CD4-positive, alpha-beta T cell treated with Interleukin-6 at 100 ng/mL for 8 hours (primary cell): Measurements from ENCODE around the gene RPS15.

Source experiments
- DNase-seq: peaks from one replicate; pipeline ENCODE4 v3.0.0-alpha.2; 2020; ENCODE audit warnings: mixed read lengths, low spot score

RPS15 gene

DNA sequence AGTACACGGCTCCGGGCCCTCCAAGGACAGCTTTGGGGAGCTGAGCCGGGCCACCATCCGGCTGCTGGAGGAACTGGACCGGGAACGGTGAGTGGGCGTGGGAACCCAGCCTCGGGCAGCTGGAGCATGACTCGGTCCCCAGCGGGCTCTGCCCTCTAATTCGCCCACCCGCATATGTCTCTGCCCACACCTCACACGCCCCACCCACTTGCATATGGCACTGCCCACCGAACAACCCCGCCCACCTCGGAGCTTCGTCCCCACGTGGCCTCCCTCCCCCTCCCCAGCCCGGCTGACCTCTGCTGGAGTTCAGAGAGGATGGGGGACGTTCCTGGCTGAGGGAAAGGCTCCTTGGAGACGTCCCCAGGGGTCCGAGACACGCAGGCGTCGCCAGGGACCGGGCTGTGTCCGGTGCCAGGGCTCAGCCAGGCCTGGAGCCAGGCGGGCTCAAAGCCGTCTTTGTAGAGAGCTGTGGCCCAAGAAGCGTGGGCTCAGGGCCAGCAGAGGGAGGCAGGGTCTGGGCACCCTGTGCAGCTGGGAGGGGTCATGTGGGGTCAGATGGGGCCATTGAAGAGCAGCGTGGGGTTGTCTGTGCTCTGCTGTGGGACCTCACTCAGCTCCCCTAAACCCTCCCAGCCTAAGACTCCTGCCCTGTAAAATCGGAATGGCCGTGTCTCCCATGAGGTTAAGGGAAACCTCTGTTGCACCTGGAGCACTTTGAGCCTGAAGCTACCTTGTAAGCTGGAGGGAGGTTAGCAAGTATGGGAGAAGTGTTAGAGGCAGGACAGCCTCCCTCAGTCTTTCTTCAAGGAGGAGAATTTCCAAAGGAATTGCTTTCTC lies 15.5 kb downstream of the RPS15 start:
- DNase-seq, result no peak

DNA sequence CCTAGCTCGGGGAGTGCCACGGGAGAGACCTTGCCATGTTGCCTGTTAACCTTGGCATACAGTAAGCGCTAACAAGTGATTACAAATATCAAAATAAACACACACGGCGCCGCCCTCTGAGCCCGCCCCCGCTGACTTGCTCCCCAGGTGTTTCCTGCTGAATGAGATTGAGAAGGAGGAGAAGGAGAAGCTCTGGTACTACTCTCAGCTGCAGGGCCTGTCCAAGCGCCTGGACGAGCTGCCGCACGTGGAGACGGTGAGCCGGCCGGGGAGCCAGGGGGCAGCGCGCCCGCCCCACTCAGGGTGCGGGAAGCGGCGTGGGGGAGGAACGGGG lies 16.8 kb downstream of the RPS15 start:
- no peak for DNase-seq

DNA sequence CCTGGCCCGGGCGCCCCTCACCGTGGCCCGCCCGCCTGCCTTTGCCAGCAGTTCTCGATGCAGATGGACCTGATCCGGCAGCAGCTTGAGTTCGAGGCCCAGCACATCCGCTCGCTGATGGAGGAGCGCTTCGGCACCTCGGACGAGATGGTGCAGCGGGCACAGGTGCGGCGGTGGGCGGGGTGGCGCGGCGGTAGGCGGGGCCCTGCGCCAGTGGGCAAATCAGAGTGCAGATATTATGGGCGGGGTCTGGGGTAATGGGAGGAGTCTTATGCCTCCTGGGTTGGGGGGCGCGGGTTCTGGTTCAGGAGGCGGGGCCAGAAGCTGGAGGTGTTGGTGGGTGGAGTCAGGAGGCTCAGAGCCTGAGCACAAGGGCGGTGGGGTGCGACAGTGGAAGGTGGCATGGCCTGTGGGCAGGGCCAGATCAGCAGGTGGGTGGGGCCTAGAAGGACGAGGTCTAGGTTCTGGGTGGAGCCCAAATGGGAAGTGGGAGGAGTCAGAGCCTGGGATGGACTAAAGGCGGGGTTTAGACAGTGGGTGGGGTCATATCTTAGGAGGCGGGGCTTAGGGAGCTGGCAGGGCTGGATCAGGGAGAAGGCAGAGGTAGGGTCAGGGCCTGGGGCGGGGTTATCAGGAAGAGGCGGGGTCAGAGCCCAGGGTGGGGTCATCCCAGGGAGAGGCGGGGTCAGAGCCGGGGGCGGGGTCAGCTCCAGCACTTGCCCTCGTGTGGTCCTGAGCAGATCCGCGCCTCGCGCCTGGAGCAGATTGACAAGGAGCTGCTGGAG lies 17.3 kb downstream of the RPS15 start:
- peak; percentile 26 for DNase-seq

DNA sequence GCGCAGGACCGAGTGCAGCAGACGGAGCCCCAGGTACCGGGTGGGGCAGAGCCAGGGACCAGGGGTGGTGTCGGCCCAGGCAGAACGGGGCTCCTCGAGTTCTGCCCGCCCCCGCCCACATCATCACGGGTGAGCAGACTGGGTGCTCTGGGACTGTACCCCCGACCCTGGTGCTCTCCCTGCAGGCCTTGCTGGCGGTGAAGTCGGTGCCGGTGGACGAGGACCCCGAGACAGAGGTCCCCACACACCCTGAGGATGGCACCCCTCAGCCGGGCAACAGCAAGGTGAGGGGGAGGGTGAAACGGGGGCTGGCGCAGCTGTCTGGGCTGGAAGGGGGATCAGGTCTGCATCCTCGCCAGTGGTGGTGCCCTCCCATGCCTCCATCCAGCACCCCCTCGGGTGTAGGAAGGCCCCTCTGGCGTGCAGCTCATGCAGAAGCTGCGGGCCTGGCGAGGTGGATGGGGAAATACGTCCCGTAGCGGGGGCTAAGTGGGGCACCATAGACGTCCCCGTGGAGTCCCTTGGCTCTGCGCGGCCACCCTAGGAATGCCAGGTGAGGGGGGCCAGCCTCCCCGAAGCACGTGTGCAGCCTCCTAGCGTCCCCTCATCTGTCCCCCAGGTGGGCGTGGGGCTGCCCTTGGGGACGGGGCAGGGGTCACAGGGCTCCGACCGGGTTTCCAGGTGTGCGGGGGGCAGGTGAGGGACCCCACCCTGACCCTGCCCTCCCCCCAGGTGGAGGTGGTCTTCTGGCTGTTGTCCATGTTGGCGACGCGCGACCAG lies 18.1 kb downstream of the RPS15 start:
- no peak for DNase-seq

DNA sequence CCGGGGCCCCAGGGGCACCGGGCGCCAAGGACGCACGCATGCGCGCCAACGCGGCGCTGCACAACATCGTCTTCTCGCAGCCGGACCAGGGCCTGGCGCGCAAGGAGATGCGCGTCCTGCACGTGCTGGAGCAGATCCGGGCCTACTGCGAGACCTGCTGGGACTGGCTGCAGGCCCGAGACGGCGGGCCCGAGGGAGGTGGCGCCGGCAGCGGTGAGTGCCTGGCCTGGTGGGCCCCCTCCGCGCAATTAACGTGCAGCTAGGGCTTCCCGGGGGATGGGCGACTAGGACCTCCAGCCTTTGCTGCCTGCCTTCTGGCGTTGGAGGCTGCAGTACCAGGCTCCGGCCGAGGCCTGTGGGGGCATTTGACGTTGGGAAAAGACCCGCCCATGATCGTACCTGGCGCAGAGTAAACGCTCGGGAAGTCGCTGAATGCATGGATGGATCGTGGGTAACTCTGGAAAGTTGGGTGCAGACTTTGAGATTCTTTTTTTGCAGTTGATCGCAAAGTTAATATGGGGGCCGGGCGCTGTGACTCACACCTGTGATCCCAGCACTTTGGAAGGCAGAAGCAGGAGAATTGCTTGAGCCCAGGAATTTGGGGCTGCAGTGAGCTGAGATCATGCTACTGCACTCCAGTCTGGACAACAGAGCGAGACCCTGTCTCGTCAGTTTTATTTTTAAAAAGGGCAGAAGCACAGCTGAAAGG lies 19.0 kb downstream of the RPS15 start:
- no peak for DNase-seq

DNA sequence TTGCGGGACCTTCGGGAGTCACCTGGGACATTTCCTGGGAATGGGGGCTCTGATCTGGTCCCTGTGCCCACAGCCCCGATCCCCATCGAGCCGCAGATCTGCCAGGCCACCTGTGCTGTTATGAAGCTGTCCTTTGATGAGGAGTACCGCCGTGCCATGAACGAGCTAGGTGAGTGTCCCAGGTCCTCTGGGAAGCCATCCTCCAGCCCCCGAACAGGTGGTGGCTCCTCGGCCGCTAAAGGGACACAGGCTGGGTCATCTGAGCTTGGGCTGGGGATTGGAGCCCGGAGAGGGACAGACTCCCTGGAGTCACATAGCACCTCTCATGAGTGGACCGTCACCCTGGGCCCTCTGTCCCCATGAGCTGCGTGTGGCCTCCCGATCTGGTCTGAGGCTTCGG lies 19.7 kb downstream of the RPS15 start:
- DNase-seq, result no peak

DNA sequence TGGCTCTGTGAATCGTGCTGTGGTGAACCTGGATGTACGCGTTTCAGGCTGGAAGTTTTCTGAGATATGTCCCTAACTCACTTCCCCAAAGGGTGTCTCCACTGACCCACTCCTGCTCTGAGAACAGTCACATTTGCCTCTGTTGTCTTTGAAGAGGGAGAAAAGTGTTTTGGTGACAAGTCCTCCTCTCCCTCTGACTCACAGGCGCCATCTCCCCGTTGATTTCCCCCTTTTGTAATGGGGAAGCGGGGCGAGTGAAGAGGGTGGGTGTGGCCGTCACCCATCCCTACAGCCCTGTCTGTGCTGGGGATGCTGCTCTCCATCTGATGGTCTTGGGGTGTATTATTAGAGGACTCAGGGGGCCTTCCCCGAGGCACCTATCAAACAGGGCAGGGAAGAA lies 21.3 kb downstream of the RPS15 start:
- no peak for DNase-seq

DNA sequence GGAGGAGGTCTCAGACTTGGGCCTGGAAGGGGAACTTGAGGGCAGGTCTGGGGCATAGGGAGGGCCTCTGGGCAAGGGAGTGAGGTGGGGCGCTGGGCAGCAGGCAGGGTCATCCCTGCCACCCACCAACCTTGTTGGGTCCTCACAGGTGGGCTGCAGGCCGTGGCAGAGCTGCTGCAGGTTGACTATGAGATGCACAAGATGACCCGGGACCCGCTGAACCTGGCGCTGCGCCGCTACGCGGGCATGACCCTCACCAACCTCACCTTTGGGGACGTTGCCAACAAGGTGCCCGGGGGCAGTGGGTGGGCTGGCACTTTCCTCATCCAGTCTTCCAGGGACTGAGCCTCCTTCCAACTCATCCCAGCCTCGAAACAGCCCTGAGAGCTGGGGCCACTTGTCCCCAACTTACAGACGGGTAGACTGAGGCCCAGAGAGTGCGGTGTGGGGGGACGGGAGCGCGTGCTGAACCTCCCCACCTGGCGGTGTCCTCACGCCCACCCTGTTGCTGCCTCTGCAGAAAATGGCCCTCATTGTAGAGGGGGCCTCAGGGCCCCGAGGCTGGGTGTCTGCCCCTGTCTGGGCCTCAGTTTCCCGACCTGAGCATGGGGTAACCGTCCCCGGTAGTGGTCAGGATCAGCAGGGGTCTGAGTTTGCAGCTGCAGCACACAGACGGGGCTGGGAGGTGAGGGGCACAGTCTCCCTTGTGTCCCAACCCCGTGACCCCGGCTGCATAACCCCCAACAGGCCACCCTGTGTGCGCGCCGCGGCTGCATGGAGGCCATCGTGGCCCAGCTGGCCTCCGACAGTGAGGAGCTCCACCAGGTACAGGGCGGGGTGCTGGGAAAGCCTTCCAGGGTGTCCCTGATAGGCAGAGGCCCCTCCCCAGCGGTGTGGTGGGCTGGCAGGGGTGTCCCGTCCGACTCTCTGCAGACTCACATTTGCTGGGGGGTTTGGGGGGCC lies 22.1 kb downstream of the RPS15 start:
- DNase-seq, result no peak

DNA sequence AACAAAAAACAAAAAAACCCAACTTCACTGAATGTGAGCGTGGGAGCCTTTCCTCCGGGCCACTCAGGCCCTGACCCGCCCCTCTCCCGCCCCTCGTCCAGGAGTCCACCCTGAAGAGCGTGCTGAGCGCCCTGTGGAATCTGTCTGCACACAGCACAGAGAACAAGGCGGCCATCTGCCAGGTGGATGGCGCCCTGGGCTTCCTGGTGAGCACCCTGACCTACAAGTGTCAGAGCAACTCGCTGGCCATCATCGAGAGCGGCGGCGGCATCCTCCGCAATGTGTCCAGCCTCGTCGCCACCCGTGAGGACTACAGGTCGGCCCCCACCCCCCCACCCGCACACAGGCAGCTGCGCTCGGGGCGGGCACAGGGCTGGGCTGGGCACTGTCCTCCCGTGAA lies 23.7 kb downstream of the RPS15 start:
- DNase-seq, result no peak

DNA sequence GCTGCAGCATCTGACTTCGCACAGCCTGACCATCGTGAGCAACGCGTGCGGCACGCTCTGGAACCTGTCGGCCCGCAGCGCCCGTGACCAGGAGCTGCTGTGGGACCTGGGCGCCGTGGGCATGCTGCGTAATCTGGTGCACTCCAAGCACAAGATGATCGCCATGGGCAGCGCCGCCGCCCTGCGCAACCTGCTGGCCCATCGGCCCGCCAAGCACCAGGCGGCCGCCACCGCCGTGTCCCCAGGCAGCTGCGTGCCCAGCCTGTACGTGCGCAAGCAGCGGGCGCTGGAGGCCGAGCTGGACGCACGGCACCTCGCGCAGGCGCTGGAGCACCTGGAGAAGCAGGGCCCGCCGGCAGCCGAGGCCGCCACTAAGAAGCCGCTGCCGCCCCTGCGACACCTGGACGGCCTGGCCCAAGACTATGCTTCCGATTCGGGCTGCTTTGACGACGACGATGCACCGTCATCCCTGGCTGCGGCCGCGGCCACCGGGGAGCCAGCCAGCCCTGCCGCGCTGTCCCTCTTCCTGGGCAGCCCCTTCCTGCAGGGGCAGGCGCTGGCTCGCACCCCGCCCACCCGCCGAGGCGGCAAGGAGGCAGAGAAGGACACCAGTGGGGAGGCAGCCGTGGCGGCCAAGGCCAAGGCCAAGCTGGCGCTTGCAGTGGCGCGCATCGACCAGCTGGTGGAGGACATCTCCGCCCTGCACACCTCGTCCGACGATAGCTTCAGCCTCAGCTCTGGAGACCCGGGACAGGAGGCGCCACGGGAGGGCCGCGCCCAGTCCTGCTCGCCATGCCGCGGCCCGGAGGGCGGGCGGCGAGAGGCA lies 27.2 kb downstream of the RPS15 start:
- DNase-seq, result no peak

DNA sequence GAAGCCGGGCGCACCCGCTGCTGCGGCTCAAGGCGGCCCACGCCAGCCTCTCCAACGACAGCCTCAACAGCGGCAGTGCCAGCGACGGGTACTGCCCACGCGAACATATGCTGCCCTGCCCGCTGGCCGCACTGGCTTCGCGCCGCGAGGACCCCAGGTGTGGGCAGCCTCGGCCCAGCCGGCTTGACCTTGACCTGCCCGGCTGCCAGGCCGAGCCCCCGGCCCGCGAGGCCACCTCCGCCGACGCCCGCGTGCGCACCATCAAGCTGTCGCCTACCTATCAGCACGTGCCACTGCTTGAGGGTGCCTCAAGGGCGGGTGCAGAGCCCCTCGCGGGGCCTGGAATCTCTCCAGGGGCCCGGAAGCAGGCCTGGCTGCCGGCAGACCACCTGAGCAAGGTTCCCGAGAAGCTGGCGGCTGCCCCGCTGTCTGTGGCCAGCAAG lies 27.8 kb downstream of the RPS15 start:
- no peak for DNase-seq

DNA sequence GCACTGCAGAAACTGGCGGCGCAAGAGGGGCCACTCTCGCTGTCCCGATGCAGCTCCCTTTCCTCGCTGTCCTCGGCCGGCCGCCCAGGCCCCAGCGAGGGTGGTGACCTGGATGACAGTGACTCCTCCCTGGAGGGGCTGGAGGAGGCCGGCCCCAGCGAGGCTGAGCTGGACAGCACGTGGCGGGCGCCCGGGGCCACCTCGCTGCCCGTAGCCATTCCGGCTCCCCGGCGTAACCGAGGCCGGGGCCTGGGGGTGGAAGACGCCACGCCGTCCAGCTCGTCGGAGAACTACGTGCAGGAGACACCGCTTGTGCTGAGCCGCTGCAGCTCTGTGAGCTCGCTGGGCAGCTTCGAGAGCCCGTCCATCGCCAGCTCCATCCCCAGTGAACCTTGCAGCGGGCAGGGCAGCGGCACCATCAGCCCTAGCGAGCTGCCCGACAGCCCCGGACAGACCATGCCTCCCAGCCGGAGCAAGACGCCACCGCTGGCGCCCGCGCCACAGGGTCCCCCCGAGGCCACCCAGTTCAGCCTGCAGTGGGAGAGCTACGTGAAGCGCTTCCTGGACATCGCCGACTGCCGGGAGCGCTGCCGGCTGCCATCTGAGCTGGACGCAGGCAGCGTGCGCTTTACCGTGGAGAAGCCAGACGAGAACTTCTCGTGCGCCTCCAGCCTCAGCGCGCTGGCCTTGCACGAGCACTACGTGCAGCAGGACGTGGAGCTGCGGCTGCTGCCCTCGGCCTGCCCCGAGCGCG lies 28.4 kb downstream of the RPS15 start:
- no peak for DNase-seq

DNA sequence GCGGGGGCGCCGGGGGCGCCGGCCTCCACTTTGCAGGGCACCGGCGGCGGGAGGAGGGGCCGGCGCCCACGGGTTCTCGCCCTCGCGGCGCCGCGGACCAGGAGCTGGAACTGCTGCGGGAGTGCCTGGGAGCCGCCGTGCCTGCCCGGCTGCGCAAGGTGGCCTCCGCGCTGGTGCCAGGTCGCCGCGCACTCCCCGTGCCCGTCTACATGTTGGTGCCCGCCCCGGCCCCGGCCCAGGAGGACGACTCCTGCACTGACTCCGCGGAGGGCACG lies 29.0 kb downstream of the RPS15 start:
- DNase-seq, result no peak

DNA sequence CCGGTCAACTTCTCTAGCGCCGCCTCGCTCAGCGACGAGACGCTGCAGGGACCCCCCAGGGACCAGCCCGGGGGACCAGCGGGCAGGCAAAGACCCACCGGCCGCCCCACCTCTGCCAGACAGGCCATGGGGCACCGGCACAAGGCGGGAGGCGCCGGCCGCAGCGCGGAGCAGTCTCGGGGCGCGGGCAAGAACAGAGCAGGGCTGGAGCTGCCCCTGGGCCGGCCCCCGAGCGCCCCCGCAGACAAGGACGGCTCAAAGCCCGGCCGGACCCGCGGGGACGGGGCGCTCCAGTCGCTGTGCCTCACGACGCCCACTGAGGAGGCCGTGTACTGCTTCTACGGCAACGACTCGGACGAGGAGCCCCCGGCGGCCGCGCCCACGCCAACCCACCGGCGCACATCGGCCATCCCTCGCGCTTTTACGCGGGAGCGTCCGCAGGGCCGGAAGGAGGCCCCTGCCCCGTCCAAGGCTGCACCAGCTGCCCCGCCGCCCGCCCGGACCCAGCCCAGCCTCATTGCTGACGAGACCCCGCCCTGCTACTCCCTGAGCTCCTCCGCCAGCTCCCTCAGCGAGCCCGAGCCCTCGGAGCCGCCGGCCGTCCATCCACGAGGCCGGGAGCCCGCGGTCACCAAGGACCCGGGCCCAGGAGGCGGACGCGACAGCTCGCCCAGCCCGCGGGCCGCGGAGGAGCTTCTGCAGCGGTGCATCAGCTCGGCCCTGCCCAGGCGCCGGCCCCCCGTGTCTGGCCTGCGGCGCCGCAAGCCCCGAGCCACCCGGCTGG lies 29.5 kb downstream of the RPS15 start:
- DNase-seq, result no peak

DNA sequence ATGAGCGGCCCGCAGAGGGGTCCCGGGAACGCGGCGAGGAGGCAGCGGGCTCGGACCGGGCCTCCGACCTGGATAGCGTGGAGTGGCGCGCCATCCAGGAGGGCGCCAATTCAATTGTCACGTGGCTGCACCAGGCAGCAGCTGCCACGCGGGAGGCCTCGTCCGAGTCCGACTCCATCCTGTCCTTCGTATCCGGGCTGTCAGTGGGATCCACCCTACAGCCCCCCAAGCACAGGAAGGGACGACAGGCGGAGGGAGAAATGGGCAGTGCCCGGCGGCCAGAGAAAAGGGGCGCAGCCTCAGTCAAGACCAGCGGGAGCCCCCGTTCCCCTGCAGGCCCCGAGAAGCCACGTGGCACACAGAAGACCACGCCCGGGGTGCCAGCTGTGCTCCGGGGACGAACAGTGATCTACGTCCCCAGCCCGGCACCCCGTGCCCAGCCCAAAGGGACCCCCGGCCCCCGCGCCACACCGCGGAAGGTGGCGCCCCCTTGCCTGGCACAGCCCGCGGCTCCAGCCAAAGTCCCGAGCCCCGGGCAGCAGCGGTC lies 30.2 kb downstream of the RPS15 start:
- DNase-seq, result no peak

DNA sequence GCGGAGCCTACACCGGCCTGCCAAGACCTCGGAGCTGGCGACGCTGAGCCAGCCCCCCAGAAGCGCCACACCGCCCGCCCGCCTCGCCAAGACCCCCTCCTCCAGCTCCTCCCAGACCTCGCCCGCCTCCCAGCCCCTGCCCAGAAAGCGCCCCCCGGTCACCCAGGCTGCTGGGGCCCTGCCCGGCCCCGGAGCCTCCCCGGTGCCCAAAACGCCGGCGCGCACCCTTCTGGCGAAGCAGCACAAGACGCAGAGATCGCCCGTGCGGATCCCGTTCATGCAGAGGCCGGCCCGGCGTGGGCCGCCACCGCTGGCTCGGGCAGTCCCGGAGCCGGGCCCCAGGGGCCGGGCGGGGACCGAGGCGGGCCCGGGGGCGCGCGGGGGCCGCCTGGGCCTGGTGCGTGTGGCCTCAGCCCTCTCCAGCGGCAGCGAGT lies 30.6 kb downstream of the RPS15 start:
- no peak for DNase-seq

DNA sequence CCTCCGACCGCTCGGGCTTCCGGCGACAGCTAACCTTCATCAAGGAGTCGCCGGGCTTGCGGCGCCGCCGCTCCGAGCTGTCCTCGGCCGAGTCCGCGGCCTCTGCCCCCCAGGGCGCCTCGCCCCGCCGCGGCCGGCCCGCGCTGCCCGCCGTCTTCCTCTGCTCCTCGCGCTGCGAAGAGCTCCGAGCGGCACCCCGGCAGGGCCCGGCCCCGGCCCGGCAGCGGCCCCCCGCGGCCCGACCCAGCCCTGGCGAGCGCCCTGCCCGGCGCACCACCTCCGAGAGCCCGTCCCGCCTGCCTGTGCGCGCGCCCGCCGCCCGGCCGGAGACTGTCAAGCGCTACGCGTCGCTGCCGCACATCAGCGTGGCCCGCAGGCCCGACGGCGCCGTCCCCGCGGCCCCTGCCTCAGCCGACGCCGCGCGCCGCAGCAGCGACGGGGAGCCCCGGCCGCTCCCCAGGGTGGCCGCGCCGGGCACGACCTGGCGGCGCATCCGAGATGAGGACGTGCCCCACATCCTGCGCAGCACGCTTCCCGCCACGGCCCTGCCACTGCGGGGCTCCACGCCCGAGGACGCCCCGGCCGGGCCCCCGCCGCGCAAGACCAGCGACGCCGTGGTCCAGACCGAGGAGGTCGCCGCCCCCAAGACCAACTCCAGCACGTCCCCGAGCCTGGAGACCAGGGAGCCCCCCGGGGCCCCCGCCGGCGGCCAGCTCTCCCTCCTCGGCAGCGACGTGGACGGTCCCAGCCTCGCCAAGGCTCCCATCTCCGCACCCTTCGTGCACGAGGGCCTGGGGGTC lies 31.3 kb downstream of the RPS15 start:
- DNase-seq, result no peak

DNA sequence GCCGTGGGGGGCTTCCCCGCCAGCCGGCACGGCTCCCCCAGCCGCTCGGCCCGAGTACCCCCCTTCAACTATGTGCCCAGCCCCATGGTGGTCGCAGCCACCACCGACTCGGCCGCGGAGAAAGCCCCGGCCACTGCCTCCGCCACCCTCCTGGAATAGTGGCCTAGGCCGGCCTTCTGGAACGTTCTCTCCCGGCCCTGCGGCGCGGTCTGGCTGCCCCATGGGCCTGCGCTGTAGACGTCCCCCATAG lies 31.8 kb downstream of the RPS15 start:
- DNase-seq, result no peak
